ENCODE data around the gene SAMD5. TPM values are rescaled to one million over a fixed set of nuclear protein-coding genes. Genes with fewer than 3 reads are reported as not detected.

The SAMD5 gene
- polyA plus RNA-seq, 2 of the 4 experiments (the other 2 are of a cell fraction) = 0.79 to 2.0 TPM

GRCh38 chr6:147604373-147604772, 95.9 kb downstream of the SAMD5 start:
- Histone ChIP-seq H3K4me1 (no peaks in the 10 kb centered on the region), H3K4me3 (no peak overlapping the region), H3K4me2 (no peak overlapping the region), H3K27ac (no peak overlapping the region), H3K9me3 (no peaks in the 10 kb centered on the region)
- ATAC-seq (no peak), DNase-seq (ENCODE audit: low read depth in 1 of 2, low spot score in 1 of 2) (no peak), FAIRE-seq (no peak)
- TF ChIP-seq JUN (IDR thresholded peaks at IDR 0.05) (no peak), CEBPB (IDR thresholded peaks at IDR 0.05) (no peak), EHMT2 (IDR thresholded peaks at IDR 0.05; ENCODE audit: low read depth) (no peak), FOSL2 (IDR thresholded peaks at IDR 0.05) (no peak), FOSL2 (CRISPR knock-in tag; IDR thresholded peaks at IDR 0.05) (no peak), CHD2 (IDR thresholded peaks at IDR 0.05; ENCODE audit: low read length, partially characterized antibody) (no peak), FOXS1 (CRISPR knock-in tag; IDR thresholded peaks at IDR 0.05) (no peak), CHD4 (IDR thresholded peaks at IDR 0.05; ENCODE audit: borderline replicate concordance) (no peak)
- ChIA-PET POLR2A (no interaction called here), CTCF (interaction anchor here (1.7 kb wide), 1 partner anchor 9 kb away, joined by 4 read pairs; no protein-coding TSS in a partner anchor)
- 44% methylated on average over 4 of the region's 4 CpGs for WGBS (ENCODE audit: missing lambda C conversion rate)

DNA sequence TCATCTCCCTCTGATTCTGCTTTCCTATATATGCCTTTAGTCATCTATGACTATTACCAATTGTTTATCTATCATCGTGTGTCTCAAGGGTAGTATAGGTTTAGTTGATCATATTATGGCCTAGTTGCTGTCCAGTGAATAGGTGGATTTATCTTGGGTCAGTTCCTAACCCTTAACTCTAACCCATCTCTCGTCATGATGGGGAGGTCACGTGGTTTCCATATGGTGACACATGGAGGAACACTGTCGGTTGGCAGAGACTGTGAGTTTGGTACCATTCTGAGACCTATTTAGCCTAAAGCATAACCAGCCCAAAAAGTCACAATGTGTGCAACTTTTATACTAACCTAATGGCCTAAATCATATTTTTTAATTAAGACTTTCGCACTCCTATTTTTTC, 103.5 kb downstream of the SAMD5 start:
- no peak for FAIRE-seq
- TF ChIP-seq, protein P1, sequence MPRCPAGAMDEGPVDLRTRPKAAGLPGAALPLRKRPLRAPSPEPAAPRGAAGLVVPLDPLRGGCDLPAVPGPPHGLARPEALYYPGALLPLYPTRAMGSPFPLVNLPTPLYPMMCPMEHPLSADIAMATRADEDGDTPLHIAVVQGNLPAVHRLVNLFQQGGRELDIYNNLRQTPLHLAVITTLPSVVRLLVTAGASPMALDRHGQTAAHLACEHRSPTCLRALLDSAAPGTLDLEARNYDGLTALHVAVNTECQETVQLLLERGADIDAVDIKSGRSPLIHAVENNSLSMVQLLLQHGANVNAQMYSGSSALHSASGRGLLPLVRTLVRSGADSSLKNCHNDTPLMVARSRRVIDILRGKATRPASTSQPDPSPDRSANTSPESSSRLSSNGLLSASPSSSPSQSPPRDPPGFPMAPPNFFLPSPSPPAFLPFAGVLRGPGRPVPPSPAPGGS (IDR thresholded peaks at IDR 0.05) = no peak
- TF ChIP-seq GATA3 (IDR thresholded peaks at IDR 0.05; ENCODE audit: borderline replicate concordance) (no peak), CBX2 (IDR thresholded peaks at IDR 0.05; ENCODE audit: borderline replicate concordance, low read depth) (no peak), NR3C1 (IDR thresholded peaks at IDR 0.05) (no peak), HDAC2 (IDR thresholded peaks at IDR 0.05) (no peak), MYC (IDR thresholded peaks at IDR 0.05; ENCODE audit: borderline replicate concordance, low read length) (no peak), RNF2 (IDR thresholded peaks at IDR 0.05; ENCODE audit: borderline replicate concordance, low read depth) (no peak), HOXB13 (CRISPR knock-in tag; IDR thresholded peaks at IDR 0.05; ENCODE audit: low read depth) (no peak)
- TF ChIP-seq, protein P2, sequence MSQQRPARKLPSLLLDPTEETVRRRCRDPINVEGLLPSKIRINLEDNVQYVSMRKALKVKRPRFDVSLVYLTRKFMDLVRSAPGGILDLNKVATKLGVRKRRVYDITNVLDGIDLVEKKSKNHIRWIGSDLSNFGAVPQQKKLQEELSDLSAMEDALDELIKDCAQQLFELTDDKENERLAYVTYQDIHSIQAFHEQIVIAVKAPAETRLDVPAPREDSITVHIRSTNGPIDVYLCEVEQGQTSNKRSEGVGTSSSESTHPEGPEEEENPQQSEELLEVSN (IDR thresholded peaks at IDR 0.05; ENCODE audit: borderline replicate concordance, low read depth) = no peak
- Histone ChIP-seq H3K4me2 (no peak overlapping the region), H3K27ac (no peak overlapping the region), H3K4me3 (no peak overlapping the region), H3K9me3 (no peaks in the 10 kb centered on the region), H3K4me1 (no peaks in the 10 kb centered on the region)
- no peak for ATAC-seq
- POLR2A ChIA-PET = no interaction called here
- CTCF ChIA-PET = no interaction called here
- WGBS (ENCODE audit: missing lambda C conversion rate) = 62% methylated on average over 5 of the region's 5 CpGs
- DNase-seq (ENCODE audit: low read depth in 1 of 2, low spot score in 1 of 2) = no peak

GRCh38 chr6:147614501-147614900, 106.0 kb downstream of the SAMD5 start:
- Histone ChIP-seq H3K9me3 (no peaks in the 10 kb centered on the region), H3K27ac (no peak overlapping the region), H3K4me2 (no peak overlapping the region), H3K4me3 (no peak overlapping the region), H3K4me1 (no peaks in the 10 kb centered on the region)
- FAIRE-seq (no peak), DNase-seq (ENCODE audit: low read depth in 1 of 2, low spot score in 1 of 2) (no peak), ATAC-seq (no peak)
- TF ChIP-seq PHF8 (IDR thresholded peaks at IDR 0.05; ENCODE audit: borderline replicate concordance, low read depth) (no peak), CEBPB (IDR thresholded peaks at IDR 0.05) (no peak), SREBF2 (IDR thresholded peaks at IDR 0.05) (no peak), POLR2A (IDR thresholded peaks at IDR 0.05; ENCODE audit: low read length) (no peak), GATA3 (IDR thresholded peaks at IDR 0.05; ENCODE audit: borderline replicate concordance) (no peak), MYC (IDR thresholded peaks at IDR 0.05; ENCODE audit: borderline replicate concordance, low read length) (no peak), CHD4 (IDR thresholded peaks at IDR 0.05; ENCODE audit: borderline replicate concordance) (no peak), HES2 (IDR thresholded peaks at IDR 0.05) (no peak), CBX2 (IDR thresholded peaks at IDR 0.05; ENCODE audit: borderline replicate concordance, low read depth) (no peak), ZC3H11A (IDR thresholded peaks at IDR 0.05) (no peak), ZSCAN20 (CRISPR knock-in tag; IDR thresholded peaks at IDR 0.05) (no peak), HMGXB4 (CRISPR knock-in tag; IDR thresholded peaks at IDR 0.05; ENCODE audit: borderline replicate concordance) (no peak), HEYL (CRISPR knock-in tag; IDR thresholded peaks at IDR 0.05) (no peak), SMC3 (IDR thresholded peaks at IDR 0.05) (no peak), NPAS2 (CRISPR knock-in tag; IDR thresholded peaks at IDR 0.05; ENCODE audit: borderline replicate concordance) (no peak), KDM5A (IDR thresholded peaks at IDR 0.05) (no peak), HOXB5 (CRISPR knock-in tag; IDR thresholded peaks at IDR 0.05) (no peak), HDAC2 (IDR thresholded peaks at IDR 0.05) (no peak), RCOR1 (IDR thresholded peaks at IDR 0.05; ENCODE audit: low read depth, low read length) (no peak)
- CTCF ChIA-PET = no interaction called here
- WGBS (ENCODE audit: missing lambda C conversion rate) = 60% methylated on average over 4 of the region's 4 CpGs
- POLR2A ChIA-PET = no interaction called here
